Natural killer cell (primary cell): ENCODE data around the gene MIDN. TPM values are rescaled to one million over a fixed set of nuclear protein-coding genes. Genes with fewer than 3 reads are reported as not detected.

ENCODE experiments used
- ATAC-seq, 3 donors: fragments of 150-1000 bp in 2 of 3; fragments of 200-7000 bp in 1 of 3; cut with Tn5 transposase; 1 replicate in 1 of 3; 2 replicates in 2 of 3; pipeline ENCODE4 v1.10.0; 2021; ENCODE audit warnings: mild to moderate bottlenecking in 2 of 3, moderate library complexity in 2 of 3
- DNase-seq, 2 donors: peaks; one replicate each; pipeline versions ENCODE4 v3.0.0 to v3.0.0-alpha.2; 2013 to 2021; ENCODE audit warnings: mixed read lengths in 1 of 2
- H3K27ac ChIP-seq: one replicate; pipeline ENCODE4 v1.5.1; 2013; ENCODE audit warnings: mild to moderate bottlenecking, low read length
- H3K27me3 ChIP-seq: one replicate; pipeline ENCODE4 v1.6.1; 2013; ENCODE audit warnings: low read length; ENCODE audit not compliant: control insufficient read depth, insufficient read depth
- H3K36me3 ChIP-seq: one replicate; pipeline ENCODE4 v1.6.1; 2013; ENCODE audit warnings: low read length; ENCODE audit not compliant: control insufficient read depth, insufficient read depth
- H3K4me1 ChIP-seq: one replicate; pipeline ENCODE4 v1.6.1; 2013; ENCODE audit warnings: low read length; ENCODE audit not compliant: control insufficient read depth, insufficient read depth
- H3K4me3 ChIP-seq: one replicate; pipeline ENCODE4 v1.5.1; 2013; ENCODE audit warnings: low read length
- H3K9me3 ChIP-seq: one replicate; pipeline ENCODE4 v1.6.1; 2013; ENCODE audit warnings: low read length; ENCODE audit not compliant: control insufficient read depth, insufficient read depth
- H3K27ac Mint-ChIP-seq, 2 donors: one replicate each; pipeline ENCODE4 v1.8.0; 2022; ENCODE audit warnings: mild to moderate bottlenecking in 2 of 2, mixed read lengths in 2 of 2, moderate library complexity in 1 of 2
- H3K27me3 Mint-ChIP-seq, 2 donors: one replicate each; pipeline ENCODE4 v1.8.0; 2022; ENCODE audit warnings: low read depth in 2 of 2, mixed read lengths in 2 of 2
- H3K36me3 Mint-ChIP-seq: one replicate; pipeline ENCODE4 v1.8.0; 2022; ENCODE audit warnings: mixed read lengths
- H3K4me1 Mint-ChIP-seq, 2 donors: one replicate each; pipeline ENCODE4 v1.8.0; 2022; ENCODE audit warnings: mixed read lengths in 2 of 2
- H3K4me3 Mint-ChIP-seq: one replicate; pipeline ENCODE4 v1.8.0; 2022; ENCODE audit warnings: mild to moderate bottlenecking, moderate library complexity, mixed read lengths
- H3K9me3 Mint-ChIP-seq, 2 donors: one replicate each; pipeline ENCODE4 v1.8.0; 2022; ENCODE audit warnings: mixed read lengths in 2 of 2
- WGBS: methylation state at CpG from one replicate; pipeline ENCODE4 v1.1.7; 2013; ENCODE audit warnings: missing lambda C conversion rate; ENCODE audit not compliant: insufficient coverage; 5-methylcytosine and 5-hydroxymethylcytosine counted together
- intact Hi-C: fragments of 100-400 bp; cut with micrococcal nuclease; formaldehyde crosslinking; loops from one replicate; pipeline ENCODE4 v1.14.2; 2022
- total RNA-seq, 4 donors: library from RNA; stranded (reverse); fragments of 120-200 nt in 1 of 4; gene quantifications; one replicate each; pipeline versions ENCODE4 v1.2.3 to v1.2.4, GENCODE V29; 2013 to 2022
- TF ChIP-seq, protein P1 (sequence below): fragments of 200-600 bp; IDR thresholded peaks from one replicate; pipeline ENCODE4 v1.8.0; 2022; ENCODE audit warnings: antibody characterized with exemption

Gene MIDN
- total RNA-seq, 3 donors from 2014 or later (not counting 1 experiment from before 2014, with no cell fraction given) = 296 to 367 (median 314) TPM

DNA sequence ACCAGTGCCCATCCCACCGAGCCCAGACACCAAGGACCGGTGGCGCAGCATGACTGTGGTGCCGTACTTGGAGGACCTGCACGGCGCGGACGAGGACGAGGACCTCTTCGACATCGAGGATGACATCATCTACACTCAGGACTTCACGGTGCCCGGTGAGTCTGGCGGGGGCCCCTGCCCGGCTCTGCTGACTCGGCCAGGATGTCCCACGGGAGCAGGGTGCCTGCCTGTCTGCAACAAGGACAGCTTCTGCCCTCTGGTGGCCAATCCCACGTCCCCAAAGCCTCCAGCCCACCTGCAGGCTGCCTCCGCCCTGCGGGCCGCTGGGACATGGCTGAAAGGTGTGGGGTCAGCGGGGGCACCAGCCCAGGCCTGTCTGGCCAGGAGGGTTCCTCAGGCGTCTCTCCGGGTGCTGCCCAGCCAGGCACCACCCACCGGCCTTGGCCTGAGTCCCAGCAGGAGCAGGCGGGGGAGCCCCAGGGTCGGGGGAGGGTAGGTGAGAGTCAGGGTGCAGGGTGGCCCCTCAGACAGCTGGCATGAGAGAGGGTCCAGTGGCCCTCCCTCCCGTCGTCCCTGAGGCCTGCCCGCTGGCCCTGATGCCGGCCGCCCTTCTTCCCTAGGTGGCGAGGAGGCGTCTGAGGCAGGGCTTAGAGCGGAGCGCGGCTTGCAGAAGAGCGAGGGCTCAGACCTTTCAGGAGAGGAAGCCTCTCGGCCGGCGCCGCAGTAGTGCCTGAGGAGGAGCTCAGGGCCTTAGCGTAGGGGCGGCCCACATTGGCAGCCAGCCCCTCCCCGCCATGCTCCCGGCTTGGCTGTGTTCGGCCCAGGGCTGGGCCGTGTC, 25.1 kb upstream of the MIDN start:
- ATAC-seq = peak in 1 of 3 donors; percentile 29
- DNase-seq = peak in 1 of 2 donors; percentile 55
- no peak overlapping the region for H3K4me3 ChIP-seq

DNA sequence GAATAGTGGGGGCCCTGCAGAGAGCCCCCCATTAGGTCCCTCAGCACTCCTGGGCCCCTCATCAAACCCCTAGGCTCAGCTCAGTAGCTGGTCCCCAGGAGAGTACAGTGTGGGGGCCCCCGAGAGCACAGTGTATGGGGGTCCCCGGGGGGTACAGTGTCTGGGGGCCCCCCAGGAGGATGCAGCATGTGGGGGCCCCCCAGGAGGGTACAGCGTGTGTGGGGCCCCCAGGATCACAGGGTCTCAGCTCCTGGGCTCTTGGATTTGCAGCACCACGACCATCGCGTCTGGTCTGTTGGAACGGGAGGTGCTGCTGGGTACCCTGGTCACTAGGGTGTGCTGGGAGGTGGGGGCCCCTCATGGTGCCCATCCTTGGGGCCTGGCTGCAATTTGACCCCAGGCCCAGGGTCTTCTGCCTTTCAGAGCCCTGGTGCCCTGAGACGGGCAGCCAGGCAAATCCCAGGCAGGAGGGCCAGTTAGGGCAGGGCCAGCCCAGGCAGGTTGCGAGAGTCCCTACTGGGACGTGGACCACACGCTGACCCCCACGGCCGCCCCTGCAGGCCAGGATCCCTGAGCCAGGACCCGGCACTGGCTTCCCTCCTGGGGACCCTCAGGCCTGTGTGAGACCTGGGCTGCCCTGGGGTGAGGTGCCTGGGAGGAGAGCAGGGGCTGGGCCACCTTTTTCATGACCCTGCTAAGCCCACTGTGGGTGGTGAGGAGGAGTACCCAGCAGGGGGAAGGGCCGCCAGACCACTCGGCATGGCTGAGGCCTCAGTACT, 24.1 kb upstream of the MIDN start:
- Mint-ChIP-seq H3K4me1 (no peaks in the 10 kb centered on the region), H3K4me3 (no peak overlapping the region), H3K27ac (no peak overlapping the region), H3K36me3 (no peaks in the 10 kb centered on the region), H3K9me3 (no peaks in the 10 kb centered on the region), H3K27me3 (no peaks in the 10 kb centered on the region)
- ATAC-seq (no peak), DNase-seq (no peak)
- Histone ChIP-seq H3K4me1 (no peaks in the 10 kb centered on the region), H3K36me3 (peaks cover 47% of the 10 kb centered on the region), H3K27me3 (no peaks in the 10 kb centered on the region), H3K4me3 (no peak overlapping the region), H3K9me3 (no peaks in the 10 kb centered on the region), H3K27ac (no peak overlapping the region)
- TF ChIP-seq, protein P1, sequence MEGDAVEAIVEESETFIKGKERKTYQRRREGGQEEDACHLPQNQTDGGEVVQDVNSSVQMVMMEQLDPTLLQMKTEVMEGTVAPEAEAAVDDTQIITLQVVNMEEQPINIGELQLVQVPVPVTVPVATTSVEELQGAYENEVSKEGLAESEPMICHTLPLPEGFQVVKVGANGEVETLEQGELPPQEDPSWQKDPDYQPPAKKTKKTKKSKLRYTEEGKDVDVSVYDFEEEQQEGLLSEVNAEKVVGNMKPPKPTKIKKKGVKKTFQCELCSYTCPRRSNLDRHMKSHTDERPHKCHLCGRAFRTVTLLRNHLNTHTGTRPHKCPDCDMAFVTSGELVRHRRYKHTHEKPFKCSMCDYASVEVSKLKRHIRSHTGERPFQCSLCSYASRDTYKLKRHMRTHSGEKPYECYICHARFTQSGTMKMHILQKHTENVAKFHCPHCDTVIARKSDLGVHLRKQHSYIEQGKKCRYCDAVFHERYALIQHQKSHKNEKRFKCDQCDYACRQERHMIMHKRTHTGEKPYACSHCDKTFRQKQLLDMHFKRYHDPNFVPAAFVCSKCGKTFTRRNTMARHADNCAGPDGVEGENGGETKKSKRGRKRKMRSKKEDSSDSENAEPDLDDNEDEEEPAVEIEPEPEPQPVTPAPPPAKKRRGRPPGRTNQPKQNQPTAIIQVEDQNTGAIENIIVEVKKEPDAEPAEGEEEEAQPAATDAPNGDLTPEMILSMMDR = no peak
- intact Hi-C loops = no loop called here
- 97% methylated on average over 16 of the region's 16 CpGs for WGBS

More for the DNA sequence above, 25.1 kb upstream of the MIDN start:
- Histone ChIP-seq H3K27me3 (no peaks in the 10 kb centered on the region), H3K9me3 (no peaks in the 10 kb centered on the region), H3K36me3 (peaks cover 47% of the 10 kb centered on the region), H3K27ac (no peak overlapping the region), H3K4me1 (no peaks in the 10 kb centered on the region)
- no peaks in the 10 kb centered on the region for H3K27me3 Mint-ChIP-seq
- intact Hi-C loops = no loop called here
- H3K9me3 Mint-ChIP-seq = no peaks in the 10 kb centered on the region
- H3K4me3 Mint-ChIP-seq = no peak overlapping the region
- H3K4me1 Mint-ChIP-seq = no peaks in the 10 kb centered on the region
- 91% methylated on average over 48 of the region's 48 CpGs for WGBS
- H3K36me3 Mint-ChIP-seq = no peaks in the 10 kb centered on the region
- no peak overlapping the region for H3K27ac Mint-ChIP-seq
- TF ChIP-seq, protein P1 = no peak

DNA sequence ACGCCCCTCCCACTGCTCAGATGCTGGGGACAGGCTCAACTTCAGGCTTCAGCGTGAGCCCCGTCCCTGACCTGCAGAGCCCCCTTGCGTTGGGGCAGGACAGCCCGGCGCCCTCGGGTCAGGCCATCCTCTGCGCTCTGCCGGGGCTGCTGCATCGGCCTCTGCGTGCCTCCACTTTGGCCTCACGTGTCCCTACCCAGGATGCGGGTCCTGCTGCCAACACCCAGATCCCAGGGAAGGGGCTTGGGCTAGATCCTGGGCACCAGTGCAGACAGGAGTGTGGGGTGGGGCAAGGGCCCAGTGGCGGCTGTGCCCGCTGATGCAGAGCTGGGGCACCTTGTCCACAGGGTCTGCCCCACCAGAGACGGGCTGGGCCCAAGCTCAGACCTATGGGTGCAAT, 23.5 kb upstream of the MIDN start:
- Mint-ChIP-seq H3K36me3 (no peaks in the 10 kb centered on the region), H3K27ac (no peak overlapping the region), H3K9me3 (no peaks in the 10 kb centered on the region), H3K4me1 (no peaks in the 10 kb centered on the region), H3K27me3 (no peaks in the 10 kb centered on the region), H3K4me3 (no peak overlapping the region)
- H3K4me3 ChIP-seq = no peak overlapping the region
- no peak overlapping the region for H3K27ac ChIP-seq
- H3K36me3 ChIP-seq = peaks cover 47% of the 10 kb centered on the region
- no peaks in the 10 kb centered on the region for H3K4me1 ChIP-seq
- intact Hi-C loops = no loop called here
- no peaks in the 10 kb centered on the region for H3K9me3 ChIP-seq
- ATAC-seq (no peak), DNase-seq (no peak)
- TF ChIP-seq, protein P1 = no peak
- WGBS = 88% methylated on average over 16 of the region's 16 CpGs
- no peaks in the 10 kb centered on the region for H3K27me3 ChIP-seq
